Panc1 (cell line): Measurements from ENCODE around the gene CNGA1.

Experiments
- POLR2AphosphoS5 ChIP-seq: IDR thresholded peaks from 2 replicates; pipeline ENCODE4 v1.6.1; 2012; ENCODE audit warnings: mild to moderate bottlenecking, low read depth, low read length, moderate library complexity
- SIN3A ChIP-seq: IDR thresholded peaks from 2 replicates; pipeline ENCODE4 v1.6.1; 2012; ENCODE audit warnings: low read depth, mild to moderate bottlenecking, low read length, moderate library complexity, borderline replicate concordance; ENCODE audit not compliant: insufficient read depth
- TCF7L2 ChIP-seq: IDR thresholded peaks from 2 replicates; pipeline ENCODE4 v1.6.1; 2011; ENCODE audit warnings: mild to moderate bottlenecking, low read depth, low read length, inconsistent platforms
- TF ChIP-seq, protein P1 (sequence below): fragments of 450-650 bp; IDR thresholded peaks from 2 replicates; pipeline ENCODE4 v1.5.1; 2017; ENCODE audit warnings: mild to moderate bottlenecking
- TF ChIP-seq, protein P2 (sequence below), 2 experiments: IDR thresholded peaks; 2 replicates each; pipeline ENCODE4 v1.6.1; 2011 to 2012; ENCODE audit warnings: low read depth in 2 of 2, control low read depth in 1 of 2, low read length in 1 of 2, mild to moderate bottlenecking in 1 of 2, moderate library complexity in 1 of 2; ENCODE audit not compliant: insufficient read depth in 1 of 2

DNA sequence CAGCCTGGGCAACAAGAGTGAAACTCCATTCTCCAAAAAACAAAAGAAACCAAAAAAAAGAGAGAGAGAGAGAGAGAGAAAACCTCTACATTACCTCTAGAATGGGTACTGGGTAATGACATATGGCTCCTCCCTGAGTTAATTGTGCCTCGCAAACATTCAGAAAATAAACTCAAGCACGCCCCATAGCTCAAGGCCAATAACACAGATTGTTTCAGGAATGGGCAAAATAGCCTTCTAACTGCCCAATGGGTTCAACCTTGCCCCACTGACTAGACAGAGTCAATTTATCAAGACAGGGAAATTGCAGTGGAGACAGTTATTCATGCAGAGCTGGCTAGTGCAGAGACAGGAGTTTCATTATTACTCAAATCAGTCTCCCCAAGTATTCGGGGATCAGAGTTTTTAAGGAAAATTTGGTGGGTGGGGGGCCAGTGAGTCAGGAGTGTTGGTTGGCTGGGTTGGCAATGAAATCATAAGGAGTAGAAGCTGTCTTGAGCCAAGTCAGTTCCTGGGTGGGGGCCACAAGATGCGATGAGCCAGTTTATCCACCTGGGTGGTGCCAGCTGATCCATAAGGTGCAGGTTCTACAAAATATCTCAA lies 25.2 kb upstream of the CNGA1 start:
- TF ChIP-seq TCF7L2 (no peak), POLR2AphosphoS5 (no peak), SIN3A (no peak)
- TF ChIP-seq, protein P1, sequence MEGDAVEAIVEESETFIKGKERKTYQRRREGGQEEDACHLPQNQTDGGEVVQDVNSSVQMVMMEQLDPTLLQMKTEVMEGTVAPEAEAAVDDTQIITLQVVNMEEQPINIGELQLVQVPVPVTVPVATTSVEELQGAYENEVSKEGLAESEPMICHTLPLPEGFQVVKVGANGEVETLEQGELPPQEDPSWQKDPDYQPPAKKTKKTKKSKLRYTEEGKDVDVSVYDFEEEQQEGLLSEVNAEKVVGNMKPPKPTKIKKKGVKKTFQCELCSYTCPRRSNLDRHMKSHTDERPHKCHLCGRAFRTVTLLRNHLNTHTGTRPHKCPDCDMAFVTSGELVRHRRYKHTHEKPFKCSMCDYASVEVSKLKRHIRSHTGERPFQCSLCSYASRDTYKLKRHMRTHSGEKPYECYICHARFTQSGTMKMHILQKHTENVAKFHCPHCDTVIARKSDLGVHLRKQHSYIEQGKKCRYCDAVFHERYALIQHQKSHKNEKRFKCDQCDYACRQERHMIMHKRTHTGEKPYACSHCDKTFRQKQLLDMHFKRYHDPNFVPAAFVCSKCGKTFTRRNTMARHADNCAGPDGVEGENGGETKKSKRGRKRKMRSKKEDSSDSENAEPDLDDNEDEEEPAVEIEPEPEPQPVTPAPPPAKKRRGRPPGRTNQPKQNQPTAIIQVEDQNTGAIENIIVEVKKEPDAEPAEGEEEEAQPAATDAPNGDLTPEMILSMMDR: no peak
- TF ChIP-seq, protein P2, sequence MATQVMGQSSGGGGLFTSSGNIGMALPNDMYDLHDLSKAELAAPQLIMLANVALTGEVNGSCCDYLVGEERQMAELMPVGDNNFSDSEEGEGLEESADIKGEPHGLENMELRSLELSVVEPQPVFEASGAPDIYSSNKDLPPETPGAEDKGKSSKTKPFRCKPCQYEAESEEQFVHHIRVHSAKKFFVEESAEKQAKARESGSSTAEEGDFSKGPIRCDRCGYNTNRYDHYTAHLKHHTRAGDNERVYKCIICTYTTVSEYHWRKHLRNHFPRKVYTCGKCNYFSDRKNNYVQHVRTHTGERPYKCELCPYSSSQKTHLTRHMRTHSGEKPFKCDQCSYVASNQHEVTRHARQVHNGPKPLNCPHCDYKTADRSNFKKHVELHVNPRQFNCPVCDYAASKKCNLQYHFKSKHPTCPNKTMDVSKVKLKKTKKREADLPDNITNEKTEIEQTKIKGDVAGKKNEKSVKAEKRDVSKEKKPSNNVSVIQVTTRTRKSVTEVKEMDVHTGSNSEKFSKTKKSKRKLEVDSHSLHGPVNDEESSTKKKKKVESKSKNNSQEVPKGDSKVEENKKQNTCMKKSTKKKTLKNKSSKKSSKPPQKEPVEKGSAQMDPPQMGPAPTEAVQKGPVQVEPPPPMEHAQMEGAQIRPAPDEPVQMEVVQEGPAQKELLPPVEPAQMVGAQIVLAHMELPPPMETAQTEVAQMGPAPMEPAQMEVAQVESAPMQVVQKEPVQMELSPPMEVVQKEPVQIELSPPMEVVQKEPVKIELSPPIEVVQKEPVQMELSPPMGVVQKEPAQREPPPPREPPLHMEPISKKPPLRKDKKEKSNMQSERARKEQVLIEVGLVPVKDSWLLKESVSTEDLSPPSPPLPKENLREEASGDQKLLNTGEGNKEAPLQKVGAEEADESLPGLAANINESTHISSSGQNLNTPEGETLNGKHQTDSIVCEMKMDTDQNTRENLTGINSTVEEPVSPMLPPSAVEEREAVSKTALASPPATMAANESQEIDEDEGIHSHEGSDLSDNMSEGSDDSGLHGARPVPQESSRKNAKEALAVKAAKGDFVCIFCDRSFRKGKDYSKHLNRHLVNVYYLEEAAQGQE (IDR thresholded peaks at IDR 0.05; ENCODE audit: insufficient read depth in 1 of 2, low read depth in 2 of 2, low read length in 1 of 2): no peak
